ENCODE measurements around the gene MVB12B.
A peak's percentile ranks its signal among the peaks of the same experiment; 100 is the strongest.

Gene MVB12B

GRCh38 chr9:126376311-126377175 is 49.9 kb downstream of the MVB12B start:
- peak overlapping the region; percentile 95 for H4K8ac ChIP-seq (ENCODE audit: low read depth, low read length)
- peak overlapping the region; percentile 99 for H2BK12ac ChIP-seq (ENCODE audit: low read length)
- peak overlapping the region; percentile 98 for H2BK5ac ChIP-seq (ENCODE audit: low read depth, low read length, poor library complexity)
- H4K91ac ChIP-seq (ENCODE audit: low read depth, low read length), result peak overlapping the region; percentile 100
- peak overlapping the region; percentile 96 for H3K14ac ChIP-seq (ENCODE audit: low read length)
- H3K27ac ChIP-seq (ENCODE audit: low read depth, low read length), result peak overlapping the region; percentile 94
- H3K4me1 ChIP-seq (ENCODE audit: control insufficient read depth in 1 of 2, insufficient read depth in 2 of 2, low read length in 2 of 2), result peaks cover 41 to 51% of the 10 kb centered on the region in 2 experiments
- no peaks in the 10 kb centered on the region for H3K27me3 ChIP-seq (ENCODE audit: insufficient read depth, low read length)
- peak overlapping the region; percentile 98 for H3K18ac ChIP-seq (ENCODE audit: low read length)
- no peaks in the 10 kb centered on the region for H3K36me3 ChIP-seq (ENCODE audit: control insufficient read depth in 1 of 2, insufficient read depth in 2 of 2, low read length in 2 of 2)
- H3K9ac ChIP-seq (ENCODE audit: low read length), result no peak overlapping the region
- peak overlapping the region; percentile 98 for H2AK5ac ChIP-seq (ENCODE audit: low read length)
- peak overlapping the region; percentile 77 for H2AFZ ChIP-seq (ENCODE audit: insufficient read depth, low read length, poor library complexity)
- no peaks in the 10 kb centered on the region for H3K9me3 ChIP-seq (ENCODE audit: insufficient read depth, low read depth, low read length)
- DNase-seq, result no peak
- peak overlapping the region; percentile 94 for H3K4ac ChIP-seq (ENCODE audit: low read depth, low read length)
- no CpG with 5 or more reads among the region's 18 CpGs for WGBS (ENCODE audit: extremely low coverage, insufficient coverage, insufficient read length)
- peak overlapping the region; percentile 95 for H2BK120ac ChIP-seq (ENCODE audit: insufficient read depth, low read length, poor library complexity)
- H3K79me2 ChIP-seq (ENCODE audit: control insufficient read depth, insufficient read depth, low read length, poor library complexity), result peaks cover 11% of the 10 kb centered on the region
- peak overlapping the region; percentile 42 for H3K4me2 ChIP-seq (ENCODE audit: low read length)
- peak overlapping the region; percentile 24 for H4K12ac ChIP-seq (ENCODE audit: low read depth, low read length)
- no peak overlapping the region for H3K23ac ChIP-seq (ENCODE audit: low read length)
- H3K79me1 ChIP-seq (ENCODE audit: low read length), result peaks cover 38% of the 10 kb centered on the region
- no peak overlapping the region for H3K4me3 ChIP-seq (ENCODE audit: low read depth, low read length)

- Histone ChIP-seq H2BK12ac (ENCODE audit: low read length) (peak overlapping the region; percentile 93), H3K18ac (ENCODE audit: low read length) (no peak overlapping the region), H3K27ac (ENCODE audit: low read depth, low read length) (peak overlapping the region; percentile 94), H3K79me2 (ENCODE audit: control insufficient read depth, insufficient read depth, low read length, poor library complexity) (peaks cover 11% of the 10 kb centered on the region), H2BK120ac (ENCODE audit: insufficient read depth, low read length, poor library complexity) (peak overlapping the region; percentile 86), H3K4ac (ENCODE audit: low read depth, low read length) (no peak overlapping the region), H3K27me3 (ENCODE audit: insufficient read depth, low read length) (no peaks in the 10 kb centered on the region), H2BK5ac (ENCODE audit: low read depth, low read length, poor library complexity) (peak overlapping the region; percentile 12), H3K9me3 (ENCODE audit: insufficient read depth, low read depth, low read length) (no peaks in the 10 kb centered on the region), H3K4me1 (ENCODE audit: control insufficient read depth in 1 of 2, insufficient read depth in 2 of 2, low read length in 2 of 2) (peaks cover 41 to 50% of the 10 kb centered on the region in 2 experiments), H3K23ac (ENCODE audit: low read length) (no peak overlapping the region), H3K36me3 (ENCODE audit: control insufficient read depth in 1 of 2, insufficient read depth in 2 of 2, low read length in 2 of 2) (no peaks in the 10 kb centered on the region), H3K9ac (ENCODE audit: low read length) (no peak overlapping the region), H3K14ac (ENCODE audit: low read length) (no peak overlapping the region), H3K4me2 (ENCODE audit: low read length) (peak overlapping the region; percentile 3), H2AFZ (ENCODE audit: insufficient read depth, low read length, poor library complexity) (no peak overlapping the region), H4K8ac (ENCODE audit: low read depth, low read length) (no peak overlapping the region), H2AK5ac (ENCODE audit: low read length) (peak overlapping the region; percentile 89), H4K12ac (ENCODE audit: low read depth, low read length) (no peak overlapping the region), H3K4me3 (ENCODE audit: low read depth, low read length) (no peak overlapping the region), H3K79me1 (ENCODE audit: low read length) (peaks cover 36% of the 10 kb centered on the region), H4K91ac (ENCODE audit: low read depth, low read length) (peak overlapping the region; percentile 91)
- no peak for DNase-seq
- no CpG with 5 or more reads among the region's 2 CpGs for WGBS (ENCODE audit: extremely low coverage, insufficient coverage, insufficient read length)
Measured at GRCh38 chr9:126377176-126377509, 50.5 kb downstream of the MVB12B start.

GRCh38 chr9:126377536-126377935 is 50.9 kb downstream of the MVB12B start:
- peak overlapping the region; percentile 94 for H3K27ac ChIP-seq (ENCODE audit: low read depth, low read length)
- peaks cover 11% of the 10 kb centered on the region for H3K79me2 ChIP-seq (ENCODE audit: control insufficient read depth, insufficient read depth, low read length, poor library complexity)
- no CpG with 5 or more reads among the region's 9 CpGs for WGBS (ENCODE audit: extremely low coverage, insufficient coverage, insufficient read length)
- no peak overlapping the region for H3K4me3 ChIP-seq (ENCODE audit: low read depth, low read length)
- H4K8ac ChIP-seq (ENCODE audit: low read depth, low read length), result peak overlapping the region; percentile 37
- peak overlapping the region; percentile 86 for H2BK120ac ChIP-seq (ENCODE audit: insufficient read depth, low read length, poor library complexity)
- H2AK5ac ChIP-seq (ENCODE audit: low read length), result peak overlapping the region; percentile 91
- peak overlapping the region; percentile 12 for H2BK5ac ChIP-seq (ENCODE audit: low read depth, low read length, poor library complexity)
- no peak for DNase-seq
- no peaks in the 10 kb centered on the region for H3K9me3 ChIP-seq (ENCODE audit: insufficient read depth, low read depth, low read length)
- peak overlapping the region; percentile 83 for H3K18ac ChIP-seq (ENCODE audit: low read length)
- H3K27me3 ChIP-seq (ENCODE audit: insufficient read depth, low read length), result no peaks in the 10 kb centered on the region
- peaks cover 35% of the 10 kb centered on the region for H3K79me1 ChIP-seq (ENCODE audit: low read length)
- no peak overlapping the region for H2AFZ ChIP-seq (ENCODE audit: insufficient read depth, low read length, poor library complexity)
- peak overlapping the region; percentile 93 for H2BK12ac ChIP-seq (ENCODE audit: low read length)
- H4K91ac ChIP-seq (ENCODE audit: low read depth, low read length), result peak overlapping the region; percentile 91
- no peaks in the 10 kb centered on the region for H3K36me3 ChIP-seq (ENCODE audit: control insufficient read depth in 1 of 2, insufficient read depth in 2 of 2, low read length in 2 of 2)
- no peak overlapping the region for H4K12ac ChIP-seq (ENCODE audit: low read depth, low read length)
- no peak overlapping the region for H3K23ac ChIP-seq (ENCODE audit: low read length)
- peak overlapping the region; percentile 67 for H3K14ac ChIP-seq (ENCODE audit: low read length)
- no peak overlapping the region for H3K9ac ChIP-seq (ENCODE audit: low read length)
- peak overlapping the region; percentile 68 for H3K4ac ChIP-seq (ENCODE audit: low read depth, low read length)
- H3K4me2 ChIP-seq (ENCODE audit: low read length), result no peak overlapping the region
- H3K4me1 ChIP-seq (ENCODE audit: control insufficient read depth in 1 of 2, insufficient read depth in 2 of 2, low read length in 2 of 2), result peaks cover 41 to 47% of the 10 kb centered on the region in 2 experiments

- peaks cover 9% of the 10 kb centered on the region for H3K79me2 ChIP-seq (ENCODE audit: control insufficient read depth, insufficient read depth, low read length, poor library complexity)
- H2BK12ac ChIP-seq (ENCODE audit: low read length), result no peak overlapping the region
- no peaks in the 10 kb centered on the region for H3K36me3 ChIP-seq (ENCODE audit: control insufficient read depth in 1 of 2, insufficient read depth in 2 of 2, low read length in 2 of 2)
- no peak overlapping the region for H3K27ac ChIP-seq (ENCODE audit: low read depth, low read length)
- H3K9me3 ChIP-seq (ENCODE audit: insufficient read depth, low read depth, low read length), result no peaks in the 10 kb centered on the region
- no peaks in the 10 kb centered on the region for H3K27me3 ChIP-seq (ENCODE audit: insufficient read depth, low read length)
- H4K8ac ChIP-seq (ENCODE audit: low read depth, low read length), result no peak overlapping the region
- H3K4ac ChIP-seq (ENCODE audit: low read depth, low read length), result no peak overlapping the region
- no peak overlapping the region for H2BK5ac ChIP-seq (ENCODE audit: low read depth, low read length, poor library complexity)
- no peak overlapping the region for H3K18ac ChIP-seq (ENCODE audit: low read length)
- no CpG with 5 or more reads among the region's 7 CpGs for WGBS (ENCODE audit: extremely low coverage, insufficient coverage, insufficient read length)
- no peak overlapping the region for H3K4me3 ChIP-seq (ENCODE audit: low read depth, low read length)
- no peak overlapping the region for H3K9ac ChIP-seq (ENCODE audit: low read length)
- H2BK120ac ChIP-seq (ENCODE audit: insufficient read depth, low read length, poor library complexity), result no peak overlapping the region
- no peak overlapping the region for H2AFZ ChIP-seq (ENCODE audit: insufficient read depth, low read length, poor library complexity)
- DNase-seq, result no peak
- H3K79me1 ChIP-seq (ENCODE audit: low read length), result peaks cover 30% of the 10 kb centered on the region
- H3K23ac ChIP-seq (ENCODE audit: low read length), result no peak overlapping the region
- peak overlapping the region; percentile 3 for H3K14ac ChIP-seq (ENCODE audit: low read length)
- H4K12ac ChIP-seq (ENCODE audit: low read depth, low read length), result no peak overlapping the region
- no peak overlapping the region for H2AK5ac ChIP-seq (ENCODE audit: low read length)
- peaks cover 37 to 43% of the 10 kb centered on the region in 2 experiments for H3K4me1 ChIP-seq (ENCODE audit: control insufficient read depth in 1 of 2, insufficient read depth in 2 of 2, low read length in 2 of 2)
- H3K4me2 ChIP-seq (ENCODE audit: low read length), result no peak overlapping the region
- peak overlapping the region; percentile 33 for H4K91ac ChIP-seq (ENCODE audit: low read depth, low read length)
Measured at GRCh38 chr9:126378761-126379160, 52.1 kb downstream of the MVB12B start.
